ENCODE measurements around the gene ABCA7. TPM values are rescaled to one million over a fixed set of nuclear protein-coding genes. Genes with fewer than 3 reads are reported as not detected.
A peak's percentile ranks its signal among the peaks of the same experiment; 100 is the strongest.

Gene ABCA7
- total and polyA plus RNA-seq, 2 of the 13 experiments (the other 11 are each of a cell fraction or from before 2014, with no cell fraction given) = 4.4 to 32.4 TPM

GRCh38 chr19:1113030-1113985 is 73.4 kb downstream of the ABCA7 start (continued):
- TF ChIP-seq, protein P1, sequence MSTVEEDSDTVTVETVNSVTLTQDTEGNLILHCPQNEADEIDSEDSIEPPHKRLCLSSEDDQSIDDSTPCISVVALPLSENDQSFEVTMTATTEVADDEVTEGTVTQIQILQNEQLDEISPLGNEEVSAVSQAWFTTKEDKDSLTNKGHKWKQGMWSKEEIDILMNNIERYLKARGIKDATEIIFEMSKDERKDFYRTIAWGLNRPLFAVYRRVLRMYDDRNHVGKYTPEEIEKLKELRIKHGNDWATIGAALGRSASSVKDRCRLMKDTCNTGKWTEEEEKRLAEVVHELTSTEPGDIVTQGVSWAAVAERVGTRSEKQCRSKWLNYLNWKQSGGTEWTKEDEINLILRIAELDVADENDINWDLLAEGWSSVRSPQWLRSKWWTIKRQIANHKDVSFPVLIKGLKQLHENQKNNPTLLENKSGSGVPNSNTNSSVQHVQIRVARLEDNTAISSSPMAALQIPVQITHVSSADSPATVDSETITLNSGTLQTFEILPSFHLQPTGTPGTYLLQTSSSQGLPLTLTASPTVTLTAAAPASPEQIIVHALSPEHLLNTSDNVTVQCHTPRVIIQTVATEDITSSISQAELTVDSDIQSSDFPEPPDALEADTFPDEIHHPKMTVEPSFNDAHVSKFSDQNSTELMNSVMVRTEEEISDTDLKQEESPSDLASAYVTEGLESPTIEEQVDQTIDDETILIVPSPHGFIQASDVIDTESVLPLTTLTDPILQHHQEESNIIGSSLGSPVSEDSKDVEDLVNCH (CRISPR knock-in tag; IDR thresholded peaks at IDR 0.05) = no peak
- TF ChIP-seq JDP2 (CRISPR knock-in tag; IDR thresholded peaks at IDR 0.05; ENCODE audit: borderline replicate concordance) = no peak
- TF ChIP-seq TBX3 (IDR thresholded peaks at IDR 0.05; ENCODE audit: borderline replicate concordance) = peak; percentile 87
- TF ChIP-seq ZNF543 (CRISPR knock-in tag; IDR thresholded peaks at IDR 0.05) = peak; percentile 58; the same call in 1 of the 2 replicates
- TF ChIP-seq HDAC2 (CRISPR knock-in tag; IDR thresholded peaks at IDR 0.05) = peak; percentile 57; the same call in 1 of the 2 replicates
- TF ChIP-seq ZUFSP (CRISPR knock-in tag; IDR thresholded peaks at IDR 0.05; ENCODE audit: borderline replicate concordance) = no peak
- peak; percentile 71; the same call in 1 of the 2 replicates for TF ChIP-seq MED1 (CRISPR knock-in tag; IDR thresholded peaks at IDR 0.05)
- TF ChIP-seq RARG (CRISPR knock-in tag; IDR thresholded peaks at IDR 0.05; ENCODE audit: low read depth) = no peak
- no peak; the same call in none of the 2 replicates for TF ChIP-seq CBFB (CRISPR knock-in tag; IDR thresholded peaks at IDR 0.05)
- TF ChIP-seq ZHX2 (IDR thresholded peaks at IDR 0.05; ENCODE audit: low read depth) = no peak
- TF ChIP-seq ZHX2 (CRISPR knock-in tag; IDR thresholded peaks at IDR 0.05; ENCODE audit: borderline replicate concordance) = no peak
- TF ChIP-seq MLXIP (CRISPR knock-in tag; IDR thresholded peaks at IDR 0.05; ENCODE audit: borderline replicate concordance) = no peak
- TF ChIP-seq GLI4 (CRISPR knock-in tag; IDR thresholded peaks at IDR 0.05; ENCODE audit: borderline replicate concordance) = no peak
- no peak for TF ChIP-seq TSC22D2 (CRISPR knock-in tag; IDR thresholded peaks at IDR 0.05; ENCODE audit: borderline replicate concordance)
- TF ChIP-seq ZNF235 (CRISPR knock-in tag; IDR thresholded peaks at IDR 0.05; ENCODE audit: borderline replicate concordance) = no peak

All from HepG2 (cell line).